Immature natural killer cell (primary cell): ENCODE results near the gene LGALS7B. TPM values are rescaled to one million over a fixed set of nuclear protein-coding genes. Genes with fewer than 3 reads are reported as not detected.
"Not testable (repeated sequence)": the region's sequence is repeated elsewhere in the genome, so short reads cannot be mapped to it uniquely, and the experiment has no call there.

Experiments
- DNase-seq, 3 donors: peaks; one replicate each; pipeline ENCODE4 v3.0.0; 2022; ENCODE audit warnings: mixed read lengths in 1 of 3
- H3K27ac Mint-ChIP-seq, 6 donors: one replicate each; pipeline ENCODE4 v1.8.0; 2020; ENCODE audit warnings: mixed read lengths in 6 of 6, mild to moderate bottlenecking in 5 of 6, inconsistent platforms in 4 of 6, moderate library complexity in 3 of 6
- H3K27me3 Mint-ChIP-seq, 3 donors: one replicate each; pipeline ENCODE4 v1.8.0; 2020 to 2021; ENCODE audit warnings: low read depth in 3 of 3, mild to moderate bottlenecking in 3 of 3, mixed read lengths in 3 of 3, moderate library complexity in 3 of 3, inconsistent platforms in 1 of 3
- H3K36me3 Mint-ChIP-seq, 3 donors: one replicate each; pipeline ENCODE4 v1.8.0; 2020; ENCODE audit warnings: mixed read lengths in 3 of 3, inconsistent platforms in 2 of 3, mild to moderate bottlenecking in 2 of 3
- H3K4me1 Mint-ChIP-seq, 2 donors: one replicate each; pipeline ENCODE4 v1.8.0; 2020; ENCODE audit warnings: inconsistent platforms in 2 of 2, mild to moderate bottlenecking in 2 of 2, mixed read lengths in 2 of 2, moderate library complexity in 1 of 2
- H3K4me3 Mint-ChIP-seq, 5 donors: one replicate each; pipeline ENCODE4 v1.8.0; 2020; ENCODE audit warnings: mild to moderate bottlenecking in 5 of 5, mixed read lengths in 5 of 5, inconsistent platforms in 3 of 5, moderate library complexity in 3 of 5
- H3K9me3 Mint-ChIP-seq, 6 donors: one replicate each; pipeline ENCODE4 v1.8.0; 2020; ENCODE audit warnings: mild to moderate bottlenecking in 6 of 6, mixed read lengths in 6 of 6, inconsistent platforms in 4 of 6, moderate library complexity in 3 of 6
- polyA plus RNA-seq, 3 donors: library from polyadenylated mRNA; unstranded; fragments of 300-500 nt; fragmentation: Illumina TruSeq; gene quantifications; one replicate each; pipeline ENCODE4 v1.2.3, GENCODE V29; 2021

LGALS7B gene
- polyA plus RNA-seq, 3 donors from 2014 or later, result not detected

GRCh38 chr19:38759590-38760003 lies 29.4 kb upstream of the LGALS7B start:
- Mint-ChIP-seq H3K36me3 (peaks cover 0 to 4% (median 0%) of the 10 kb centered on the region in 3 donors), H3K4me3 (no peak overlapping the region), H3K9me3 (no peaks in the 10 kb centered on the region), H3K27me3 (peaks cover 0 to 2% (median 0%) of the 10 kb centered on the region in 3 donors), H3K27ac (no peak overlapping the region), H3K4me1 (no peaks in the 10 kb centered on the region)
- no peak for DNase-seq

- H3K27ac Mint-ChIP-seq, DNase-seq, H3K4me3 Mint-ChIP-seq, H3K4me1 Mint-ChIP-seq, H3K27me3 Mint-ChIP-seq, H3K36me3 Mint-ChIP-seq, H3K9me3 Mint-ChIP-seq: not testable (repeated sequence)
These were observed 28.0 kb upstream of the LGALS7B start for GRCh38 chr19:38760805-38761517.

DNA sequence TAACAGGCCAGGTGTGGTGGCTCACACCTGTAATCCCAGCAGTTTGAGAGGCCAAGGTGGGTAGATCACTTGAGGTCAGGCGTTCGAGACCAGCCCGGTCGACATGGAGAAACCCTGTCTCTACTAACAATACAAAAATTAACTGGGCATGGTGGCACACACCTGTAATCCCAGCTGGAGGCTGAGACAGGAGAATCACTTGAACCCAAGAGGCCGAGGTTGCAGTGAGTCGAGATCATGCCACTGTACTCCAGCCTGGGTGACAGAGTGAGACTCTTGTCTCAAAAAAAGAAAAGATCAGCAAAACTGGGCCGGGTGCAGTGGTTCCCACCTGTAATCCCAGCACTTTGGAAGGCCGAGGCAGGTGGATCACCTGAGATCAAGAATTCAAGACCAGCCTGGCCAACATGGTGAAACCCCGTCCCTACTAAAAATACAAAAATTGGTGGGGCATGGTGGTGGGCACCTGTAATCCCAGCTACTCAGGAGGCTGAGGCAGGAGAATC lies 27.1 kb upstream of the LGALS7B start:
- not testable (repeated sequence) for H3K36me3 Mint-ChIP-seq, H3K4me3 Mint-ChIP-seq, H3K4me1 Mint-ChIP-seq, H3K27me3 Mint-ChIP-seq, H3K9me3 Mint-ChIP-seq, DNase-seq
- H3K27ac Mint-ChIP-seq, result peak overlapping the region in 1 of 6 donors; percentile 4

- no peak overlapping the region for H3K4me3 Mint-ChIP-seq
- DNase-seq, result no peak
- peaks cover 0 to 2% (median 0%) of the 10 kb centered on the region in 3 donors for H3K27me3 Mint-ChIP-seq
- peaks cover 0 to 4% (median 0%) of the 10 kb centered on the region in 3 donors for H3K36me3 Mint-ChIP-seq
- H3K9me3 Mint-ChIP-seq, result no peaks in the 10 kb centered on the region
- H3K27ac Mint-ChIP-seq, result no peak overlapping the region
- peaks cover 0 to 2% of the 10 kb centered on the region in 2 donors for H3K4me1 Mint-ChIP-seq
These were observed 25.2 kb upstream of the LGALS7B start for GRCh38 chr19:38763795-38764220.

DNA sequence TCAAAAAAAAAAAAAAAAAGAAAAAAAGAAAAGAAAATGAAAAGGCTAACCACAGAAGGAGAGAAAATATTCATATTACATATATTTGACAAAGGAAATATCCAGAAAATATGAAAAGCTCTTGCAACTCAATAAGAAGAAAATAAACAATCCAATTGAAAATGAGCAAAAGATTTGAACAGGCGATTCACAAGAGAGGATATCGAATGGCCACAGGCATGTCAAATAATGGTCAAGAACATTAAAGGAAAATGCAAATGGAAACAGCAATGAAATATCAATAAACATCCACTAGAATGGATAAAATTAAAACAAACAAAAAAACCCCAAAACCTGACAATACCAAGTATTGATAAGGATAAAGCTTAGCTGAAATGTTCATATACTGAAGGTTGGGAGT lies 23.8 kb upstream of the LGALS7B start:
- no peak overlapping the region for H3K27ac Mint-ChIP-seq
- H3K9me3 Mint-ChIP-seq, result no peaks in the 10 kb centered on the region
- no peak overlapping the region for H3K4me3 Mint-ChIP-seq
- DNase-seq, result no peak
- peaks cover 0 to 2% (median 0%) of the 10 kb centered on the region in 3 donors for H3K27me3 Mint-ChIP-seq
- H3K36me3 Mint-ChIP-seq, result peaks cover 0 to 4% (median 0%) of the 10 kb centered on the region in 3 donors
- H3K4me1 Mint-ChIP-seq, result peaks cover 7 to 9% of the 10 kb centered on the region in 2 donors

GRCh38 chr19:38766276-38767047 lies 22.5 kb upstream of the LGALS7B start:
- no peak for DNase-seq
- no peak overlapping the region for H3K4me3 Mint-ChIP-seq
- peaks cover 0 to 2% (median 0%) of the 10 kb centered on the region in 3 donors for H3K27me3 Mint-ChIP-seq
- H3K4me1 Mint-ChIP-seq, result peaks cover 7 to 9% of the 10 kb centered on the region in 2 donors
- no peaks in the 10 kb centered on the region for H3K9me3 Mint-ChIP-seq
- H3K36me3 Mint-ChIP-seq, result peaks cover 0 to 4% (median 0%) of the 10 kb centered on the region in 3 donors
- H3K27ac Mint-ChIP-seq, result no peak overlapping the region

DNA sequence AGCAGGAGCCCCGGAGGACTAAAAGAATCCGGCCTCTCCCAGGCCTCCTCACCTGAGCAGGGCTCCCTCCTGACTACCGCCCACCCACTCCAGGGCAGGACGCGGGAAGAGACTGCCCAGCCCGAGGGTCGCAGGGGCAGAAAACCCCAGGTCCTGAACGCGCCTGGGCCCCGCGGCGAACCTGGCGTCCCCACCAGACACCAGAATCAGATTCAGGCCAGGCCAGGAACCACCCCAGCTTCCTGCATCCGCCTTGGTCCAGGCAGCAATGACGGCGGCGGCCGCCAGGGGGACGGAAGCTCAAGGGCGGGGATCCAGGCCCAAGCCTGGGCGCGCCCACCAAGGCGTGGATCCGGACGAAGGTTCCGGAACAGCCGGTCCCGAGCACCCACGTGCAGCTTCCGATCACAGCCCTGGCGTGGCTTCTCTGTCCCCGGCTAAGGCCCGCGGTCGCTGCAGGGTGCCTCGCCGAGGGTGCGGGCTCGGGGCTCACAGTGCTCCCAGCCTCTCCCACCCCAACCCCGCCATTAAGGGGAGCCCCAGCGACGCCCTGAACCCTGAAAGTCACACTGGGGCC lies 19.3 kb upstream of the LGALS7B start:
- H3K9me3 Mint-ChIP-seq, result no peaks in the 10 kb centered on the region
- peak overlapping the region; percentile 90 to 97 (median 92) for H3K27ac Mint-ChIP-seq
- H3K36me3 Mint-ChIP-seq, result no peaks in the 10 kb centered on the region
- peak overlapping the region; percentile 65 to 85 (median 75) for H3K4me3 Mint-ChIP-seq
- DNase-seq, result peak; percentile 91 to 92 (median 92)
- H3K27me3 Mint-ChIP-seq, result peaks cover 0 to 2% (median 0%) of the 10 kb centered on the region in 3 donors
- peaks cover 7 to 9% of the 10 kb centered on the region in 2 donors for H3K4me1 Mint-ChIP-seq

DNA sequence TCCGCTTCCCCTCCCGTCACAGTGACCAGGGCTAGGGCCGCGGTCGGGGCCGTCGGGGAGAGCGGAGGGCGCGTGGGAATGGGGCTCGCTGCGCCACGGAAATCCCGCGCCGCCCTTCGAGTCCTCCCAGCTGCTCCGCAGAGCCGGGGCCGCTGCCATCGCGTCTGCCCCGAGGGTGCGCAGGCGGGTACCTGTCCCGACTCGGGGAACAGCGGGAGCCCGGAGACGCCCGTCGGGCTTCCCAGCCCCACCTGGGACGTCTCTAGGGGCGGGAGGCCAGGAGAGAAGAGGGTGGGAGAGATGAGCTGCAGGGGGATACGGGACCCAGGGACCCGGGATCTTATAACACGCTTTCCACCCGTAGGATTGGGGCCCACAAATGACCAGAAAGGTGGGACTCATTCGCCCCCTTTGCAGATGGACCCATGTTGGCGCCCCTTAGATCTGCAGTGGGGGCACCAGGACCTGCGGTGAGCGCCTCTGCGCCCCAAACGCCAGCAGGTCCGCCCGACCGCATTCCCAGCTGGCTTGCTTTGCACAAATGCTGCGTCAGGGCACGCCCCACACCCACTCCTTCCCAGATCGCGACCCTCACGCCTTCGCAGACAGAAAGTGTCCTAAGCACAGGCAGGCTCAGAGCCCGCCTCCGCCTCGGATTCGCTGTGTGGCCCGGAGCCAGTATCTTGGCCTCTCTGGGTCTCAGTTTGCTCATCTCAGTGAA lies 18.6 kb upstream of the LGALS7B start:
- Mint-ChIP-seq H3K27ac (peak overlapping the region in 1 of 6 donors; percentile 92), H3K4me3 (peak overlapping the region in 1 of 5 donors; percentile 72)
- not testable (repeated sequence) for H3K4me1 Mint-ChIP-seq, DNase-seq, H3K36me3 Mint-ChIP-seq, H3K9me3 Mint-ChIP-seq, H3K27me3 Mint-ChIP-seq

DNA sequence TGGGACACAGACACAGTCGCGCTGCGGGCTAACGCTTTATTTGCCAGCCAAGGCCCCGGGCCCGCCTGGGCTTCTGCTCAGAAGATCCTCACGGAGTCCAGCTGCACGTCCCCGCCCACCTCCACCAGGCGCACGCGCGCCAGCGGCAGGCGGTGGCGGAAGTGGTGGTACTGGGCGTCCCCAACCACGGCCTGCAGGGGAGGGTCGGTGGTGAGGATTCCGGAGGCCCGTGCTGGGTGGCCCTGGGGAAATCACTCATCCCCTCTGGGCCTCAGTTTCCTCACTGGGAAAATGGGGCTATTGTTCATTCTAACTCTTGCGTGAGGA lies 18.1 kb upstream of the LGALS7B start:
- not testable (repeated sequence) for H3K9me3 Mint-ChIP-seq, DNase-seq, H3K27me3 Mint-ChIP-seq, H3K4me1 Mint-ChIP-seq, H3K4me3 Mint-ChIP-seq, H3K36me3 Mint-ChIP-seq, H3K27ac Mint-ChIP-seq

DNA sequence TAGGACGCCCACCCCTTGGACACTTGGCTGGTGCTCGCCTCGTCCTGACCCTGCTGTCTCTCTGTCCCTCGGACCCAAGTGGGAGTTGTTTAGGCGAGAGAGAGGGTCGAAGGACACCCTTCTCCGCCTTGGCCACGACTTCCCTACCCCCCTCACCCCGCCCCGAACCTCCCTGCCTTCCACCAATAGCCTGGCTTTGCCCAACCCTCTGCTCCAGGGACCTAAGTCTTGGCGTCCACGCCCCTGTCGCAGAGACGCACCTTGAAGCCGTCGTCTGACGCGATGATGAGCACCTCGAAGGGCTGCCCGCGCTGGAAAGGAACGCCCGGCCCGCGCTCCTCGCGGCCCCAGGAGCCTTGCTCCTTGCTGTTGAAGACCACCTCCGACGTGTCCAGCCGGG lies 17.4 kb upstream of the LGALS7B start:
- not testable (repeated sequence) for H3K27ac Mint-ChIP-seq, DNase-seq, H3K4me3 Mint-ChIP-seq, H3K27me3 Mint-ChIP-seq, H3K4me1 Mint-ChIP-seq, H3K9me3 Mint-ChIP-seq, H3K36me3 Mint-ChIP-seq

DNA sequence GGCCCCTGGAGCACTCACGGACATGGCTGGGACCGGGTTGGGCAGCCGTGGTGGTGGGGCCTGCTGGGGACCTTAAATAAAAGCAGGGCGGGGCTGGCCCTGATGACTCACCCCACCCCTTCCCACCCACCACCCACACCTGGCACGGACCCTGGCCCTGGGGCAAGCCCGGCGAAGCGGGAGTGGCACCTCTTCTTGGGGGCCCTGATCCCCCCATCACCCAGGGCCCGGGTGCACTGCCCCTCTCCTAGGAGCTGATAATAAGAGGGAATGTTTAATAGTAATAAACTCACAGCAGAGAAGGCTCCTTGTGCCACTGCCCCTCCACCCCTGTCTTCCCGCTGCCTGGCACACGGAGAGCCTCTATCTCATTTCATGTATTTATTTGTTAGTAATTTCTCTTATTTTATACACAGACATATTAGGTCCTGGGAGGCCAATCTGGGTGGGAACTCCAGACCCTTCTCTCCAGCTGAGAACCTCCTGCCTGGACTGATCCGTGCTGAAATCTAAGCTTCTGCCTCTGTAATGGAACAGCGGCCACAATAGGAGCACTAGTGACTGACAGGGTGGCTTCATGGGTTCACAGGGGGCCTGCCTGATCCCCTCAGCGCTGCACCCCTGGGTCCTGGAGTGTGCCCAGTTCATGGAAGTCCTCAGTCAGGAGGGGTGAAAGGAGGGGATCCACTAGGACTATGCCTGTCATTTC lies 15.4 kb upstream of the LGALS7B start, which contains the start of gene LGALS7:
Gene LGALS7, minus strand, starts transcription at position 49 of the 709 bp plus-strand sequence. Its CDS starts 25 bp downstream, at position 24.
- Mint-ChIP-seq H3K36me3 (no peaks in the 10 kb centered on the region), H3K27ac (peak within 1 kb of the TSS in 1 of 6 donors; percentile 45), H3K27me3 (peaks cover 0 to 2% (median 0%) of the 10 kb centered on the region in 3 donors), H3K9me3 (no peaks in the 10 kb centered on the region), H3K4me1 (peaks cover 7 to 9% of the 10 kb centered on the region in 2 donors), H3K4me3 (no peak within 1 kb of the TSS)
- DNase-seq, result no peak

- DNase-seq, result no peak
- Mint-ChIP-seq H3K9me3 (no peaks in the 10 kb centered on the region), H3K4me3 (no peak overlapping the region), H3K4me1 (peaks cover 3% of the 10 kb centered on the region in 2 donors), H3K27ac (peak overlapping the region in 1 of 6 donors; percentile 45), H3K27me3 (no peaks in the 10 kb centered on the region), H3K36me3 (no peaks in the 10 kb centered on the region)
These were observed 14.6 kb upstream of the LGALS7B start for GRCh38 chr19:38774181-38774950.
